HepG2 (cell line): ENCODE data around the gene PTPRE. TPM values are rescaled to one million over a fixed set of nuclear protein-coding genes. Genes with fewer than 3 reads are reported as not detected.

ENCODE experiments used
- ATAC-seq: fragments of 200-7000 bp; cut with Tn5 transposase; 3 replicates; pipeline ENCODE4 v1.9.1; 2020; ENCODE audit warnings: mild to moderate bottlenecking, moderate library complexity
- BruUV-seq: library from RNA; stranded (reverse); fragments of 400-500 nt; replicated peaks from 2 replicates; lab custom pipeline; 2021; lab: Mats Ljungman, UMichigan
- CTCF ChIA-PET: fragments of 300-600 bp; formaldehyde crosslinking; extraction: SDS; loops from one replicate; lab custom pipeline; 2021; ENCODE audit warnings: low total read pairs, inconsistent platforms, low intra/inter-chr PET ratio; lab: Yijun Ruan, JAX
- POLR2A ChIA-PET: fragments of 350-600 bp; sonication (Branson Sonifier 250); formaldehyde crosslinking; loops from one replicate; lab custom pipeline; 2020; ENCODE audit warnings: antibody characterized with exemption, inconsistent platforms; lab: Yijun Ruan, JAX
- DNase-seq: peaks from one replicate; pipeline ENCODE4 v3.0.0-alpha.2; 2015; ENCODE audit warnings: low spot score
- FAIRE-seq: peaks from 3 replicates; lab custom pipeline; 2011; peaks lifted over from hg19 to GRCh38; lab: Jason Lieb, UNC
- H2AFZ ChIP-seq: one replicate; pipeline ENCODE4 v1.6.1; 2011; ENCODE audit warnings: low read length, inconsistent platforms
- H3K27ac ChIP-seq: fragments of 300-600 bp; 3 replicates; pipeline ENCODE4 v1.8.0; 2011; ENCODE audit warnings: mixed run types, mild to moderate bottlenecking, mixed read lengths, low read length, inconsistent platforms; ENCODE audit not compliant: insufficient read depth; ENCODE audit errors: extremely low read length
- H3K27me3 ChIP-seq, 2 experiments: fragments of 200-600 bp in 1 of 2; 2 replicates in 1 of 2; 3 replicates in 1 of 2; pipeline versions ENCODE4 v1.6.0 to v1.8.0; 2011; ENCODE audit warnings: low read length in 2 of 2, mild to moderate bottlenecking in 2 of 2, moderate library complexity in 2 of 2, inconsistent platforms in 1 of 2; ENCODE audit not compliant: insufficient read depth in 2 of 2, control insufficient read depth in 1 of 2
- H3K36me3 ChIP-seq, 2 experiments: fragments of 200-600 bp in 1 of 2; replicated peaks in 1 of 2; 2 replicates in 1 of 2; 3 replicates in 1 of 2; pipeline versions ENCODE4 v1.5.1 to v1.8.0; 2011; ENCODE audit warnings: low read length in 2 of 2, inconsistent platforms in 1 of 2; ENCODE audit not compliant: insufficient read depth in 2 of 2, control insufficient read depth in 1 of 2
- H3K4me1 ChIP-seq: 2 replicates; pipeline ENCODE4 v1.5.1; 2012; ENCODE audit warnings: low read length, inconsistent platforms; ENCODE audit not compliant: insufficient read depth
- H3K4me2 ChIP-seq: 2 replicates; pipeline ENCODE4 v1.6.0; 2011; ENCODE audit warnings: low read depth, low read length, inconsistent platforms
- H3K4me3 ChIP-seq, 3 experiments: fragments of 200-600 bp in 1 of 3; sonication (generic), shearing (Covaris generic) in 1 of 3; replicated peaks in 1 of 3; 2 replicates each; pipeline ENCODE4 v1.5.1; 2011 to 2016; ENCODE audit warnings: low read length in 3 of 3, inconsistent platforms in 2 of 3, low read depth in 2 of 3, mild to moderate bottlenecking in 2 of 3, control low read depth in 1 of 3, mixed read lengths in 1 of 3; ENCODE audit not compliant: insufficient read depth in 1 of 3
- H3K79me2 ChIP-seq: one replicate; pipeline ENCODE4 v1.6.1; 2011; ENCODE audit warnings: low read length, inconsistent platforms; ENCODE audit not compliant: insufficient read depth
- H3K9ac ChIP-seq: 2 replicates; pipeline ENCODE4 v1.6.0; 2011; ENCODE audit warnings: mild to moderate bottlenecking, low read depth, low read length, inconsistent platforms; ENCODE audit not compliant: insufficient read depth
- H3K9me3 ChIP-seq: 2 replicates; pipeline ENCODE4 v1.5.1; 2012; ENCODE audit warnings: mild to moderate bottlenecking, low read length
- H4K20me1 ChIP-seq: 2 replicates; pipeline ENCODE4 v1.6.0; 2011; ENCODE audit warnings: inconsistent platforms, mild to moderate bottlenecking, low read length, moderate library complexity; ENCODE audit not compliant: insufficient read depth
- CBFB ChIP-seq: sonication (generic); formaldehyde crosslinking; IDR thresholded peaks from 2 replicates; pipeline ENCODE4 v1.4.0; 2020; ENCODE audit warnings: missing genetic modification reagents
- JUNB ChIP-seq: sonication (generic); formaldehyde crosslinking; IDR thresholded peaks from 2 replicates; pipeline ENCODE4 v1.8.0; 2022; ENCODE audit warnings: missing genetic modification reagents, mild to moderate bottlenecking, borderline replicate concordance
- PCBP2 ChIP-seq: fragments of 200-400 bp; formaldehyde crosslinking; optimal IDR thresholded peaks from 2 replicates; pipeline ENCODE3; 2018; ENCODE audit warnings: low read length, low read depth; ENCODE audit not compliant: poor library complexity, severe bottlenecking
- RBFOX2 ChIP-seq: fragments of 200-400 bp; formaldehyde crosslinking; IDR thresholded peaks from 2 replicates; pipeline ENCODE4 v1.6.1; 2017; ENCODE audit warnings: low read depth, mild to moderate bottlenecking, low read length
- RXRB ChIP-seq: IDR thresholded peaks from 2 replicates; pipeline ENCODE4 v1.6.1; 2016; ENCODE audit warnings: borderline replicate concordance, missing genetic modification reagents, missing compliant biosample characterization
- ZSCAN25 ChIP-seq: sonication (generic); formaldehyde crosslinking; IDR thresholded peaks from 2 replicates; pipeline ENCODE4 v1.8.0; 2022; ENCODE audit warnings: mild to moderate bottlenecking, missing genetic modification reagents
- WGBS: methylation state at CpG from one replicate; pipeline ENCODE4 v1.1.6; 2017; ENCODE audit warnings: low lambda C conversion rate; 5-methylcytosine and 5-hydroxymethylcytosine counted together
- in situ Hi-C: cut with HindIII; loops from 2 replicates; pipeline ENCODE4 v1.10.0; 2017; ENCODE audit warnings: low pct_unique_long_range_greater_than_20kb; ENCODE audit not compliant: extremely low pct_ligation_motif_present
- intact Hi-C: fragments of 100-400 bp; cut with micrococcal nuclease; formaldehyde crosslinking; loops from one replicate; pipeline ENCODE4 v1.10.0; 2022; ENCODE audit not compliant: unreplicated experiment
- polyA plus RNA-seq, 8 experiments: library from polyadenylated mRNA; depleted of rRNA in 3 of 8; stranded (reverse) in 7 of 8; unstranded in 1 of 8; fragments of >200 nt; fragmentation: Illumina TruSeq in 4 of 8; extraction: Trizol in 4 of 8; gene quantifications; 2 replicates each; pipeline versions ENCODE4 v1.2.1 to v1.2.3, GENCODE V29; 2011 to 2016; ENCODE audit warnings: low read depth in 4 of 8, missing spikeins in 1 of 8, mixed read lengths in 1 of 8; ENCODE audit not compliant: insufficient read depth in 1 of 8
- total RNA-seq, 5 experiments: library from RNA; depleted of rRNA; stranded (reverse); fragments of >200 nt; fragmentation: Illumina TruSeq; extraction: Trizol; gene quantifications; 2 replicates each; pipeline ENCODE4 v1.2.3, GENCODE V29; 2016; ENCODE audit warnings: low read depth in 1 of 5
- TF ChIP-seq, protein P1 (sequence below): sonication (generic); formaldehyde crosslinking; IDR thresholded peaks from 2 replicates; pipeline ENCODE4 v1.4.0; 2020; ENCODE audit warnings: mild to moderate bottlenecking, missing genetic modification reagents, borderline replicate concordance
- TF ChIP-seq, protein P2 (sequence below): IDR thresholded peaks from 2 replicates; pipeline ENCODE4 v1.6.1; 2016; ENCODE audit warnings: control low read depth
- TF ChIP-seq, protein P3 (sequence below): sonication (generic); formaldehyde crosslinking; conservative IDR thresholded peaks from 2 replicates; pipeline ENCODE4 v1.4.0; 2020; ENCODE audit warnings: mild to moderate bottlenecking, missing genetic modification reagents, moderate library complexity
- TF ChIP-seq, protein P4 (sequence below): sonication (generic); formaldehyde crosslinking; IDR thresholded peaks from 2 replicates; pipeline ENCODE4 v1.5.1; 2020; ENCODE audit warnings: missing genetic modification reagents, mild to moderate bottlenecking, borderline replicate concordance
- TF ChIP-seq, protein P5 (sequence below): sonication (generic); formaldehyde crosslinking; conservative IDR thresholded peaks from 2 replicates; pipeline ENCODE4 v1.8.1; 2023; ENCODE audit warnings: missing genetic modification reagents

PTPRE gene
- total and polyA plus RNA-seq, 2 of the 13 experiments (the other 11 are each of a cell fraction or from before 2014, with no cell fraction given), result 0.01 to 0.02 TPM

DNA sequence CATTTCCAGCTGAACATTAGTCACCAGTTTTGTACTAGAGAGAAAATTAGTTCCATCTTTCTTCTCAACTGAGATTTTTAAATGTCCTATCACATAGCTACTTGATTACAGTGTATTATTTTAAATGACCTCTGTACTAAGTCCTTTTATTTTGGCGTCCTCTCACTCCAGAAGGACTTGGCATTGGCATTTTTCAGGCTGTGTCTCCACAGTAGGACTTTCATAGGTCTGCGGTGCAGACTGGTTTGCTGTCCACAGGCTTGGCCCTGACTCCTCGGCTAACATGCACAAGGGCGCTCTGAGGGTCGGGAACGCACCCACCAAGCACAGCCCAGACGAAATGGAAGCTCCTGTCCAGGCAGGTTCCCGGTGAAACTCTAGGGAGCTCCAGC, 6.5 kb downstream of the PTPRE start:
- Histone ChIP-seq H3K9me3 (no peaks in the 10 kb centered on the region), H3K27me3 (peaks cover 1 to 27% of the 10 kb centered on the region in 2 experiments; a peak in 1 of 5 replicates), H3K79me2 (no peaks in the 10 kb centered on the region), H3K4me2 (no peak overlapping the region), H3K4me3 (no peak overlapping the region), H3K9ac (no peak overlapping the region), H3K36me3 (no peaks in the 10 kb centered on the region), H3K27ac (no peak overlapping the region), H4K20me1 (no peaks in the 10 kb centered on the region), H2AFZ (no peak overlapping the region), H3K4me1 (no peaks in the 10 kb centered on the region)
- POLR2A ChIA-PET, result no interaction called here
- no peak for DNase-seq
- BruUV-seq, result no TSS peak
- CTCF ChIA-PET, result no interaction called here
- in situ Hi-C loops, result loop anchor here (5.0 kb wide), 1 partner anchor 99 kb away; no protein-coding TSS in a partner anchor
- WGBS, result 21% methylated on average over 8 of the region's 8 CpGs
- FAIRE-seq, result no peak
- intact Hi-C loops, result no loop called here
- no peak for ATAC-seq
- TF ChIP-seq, protein P1, sequence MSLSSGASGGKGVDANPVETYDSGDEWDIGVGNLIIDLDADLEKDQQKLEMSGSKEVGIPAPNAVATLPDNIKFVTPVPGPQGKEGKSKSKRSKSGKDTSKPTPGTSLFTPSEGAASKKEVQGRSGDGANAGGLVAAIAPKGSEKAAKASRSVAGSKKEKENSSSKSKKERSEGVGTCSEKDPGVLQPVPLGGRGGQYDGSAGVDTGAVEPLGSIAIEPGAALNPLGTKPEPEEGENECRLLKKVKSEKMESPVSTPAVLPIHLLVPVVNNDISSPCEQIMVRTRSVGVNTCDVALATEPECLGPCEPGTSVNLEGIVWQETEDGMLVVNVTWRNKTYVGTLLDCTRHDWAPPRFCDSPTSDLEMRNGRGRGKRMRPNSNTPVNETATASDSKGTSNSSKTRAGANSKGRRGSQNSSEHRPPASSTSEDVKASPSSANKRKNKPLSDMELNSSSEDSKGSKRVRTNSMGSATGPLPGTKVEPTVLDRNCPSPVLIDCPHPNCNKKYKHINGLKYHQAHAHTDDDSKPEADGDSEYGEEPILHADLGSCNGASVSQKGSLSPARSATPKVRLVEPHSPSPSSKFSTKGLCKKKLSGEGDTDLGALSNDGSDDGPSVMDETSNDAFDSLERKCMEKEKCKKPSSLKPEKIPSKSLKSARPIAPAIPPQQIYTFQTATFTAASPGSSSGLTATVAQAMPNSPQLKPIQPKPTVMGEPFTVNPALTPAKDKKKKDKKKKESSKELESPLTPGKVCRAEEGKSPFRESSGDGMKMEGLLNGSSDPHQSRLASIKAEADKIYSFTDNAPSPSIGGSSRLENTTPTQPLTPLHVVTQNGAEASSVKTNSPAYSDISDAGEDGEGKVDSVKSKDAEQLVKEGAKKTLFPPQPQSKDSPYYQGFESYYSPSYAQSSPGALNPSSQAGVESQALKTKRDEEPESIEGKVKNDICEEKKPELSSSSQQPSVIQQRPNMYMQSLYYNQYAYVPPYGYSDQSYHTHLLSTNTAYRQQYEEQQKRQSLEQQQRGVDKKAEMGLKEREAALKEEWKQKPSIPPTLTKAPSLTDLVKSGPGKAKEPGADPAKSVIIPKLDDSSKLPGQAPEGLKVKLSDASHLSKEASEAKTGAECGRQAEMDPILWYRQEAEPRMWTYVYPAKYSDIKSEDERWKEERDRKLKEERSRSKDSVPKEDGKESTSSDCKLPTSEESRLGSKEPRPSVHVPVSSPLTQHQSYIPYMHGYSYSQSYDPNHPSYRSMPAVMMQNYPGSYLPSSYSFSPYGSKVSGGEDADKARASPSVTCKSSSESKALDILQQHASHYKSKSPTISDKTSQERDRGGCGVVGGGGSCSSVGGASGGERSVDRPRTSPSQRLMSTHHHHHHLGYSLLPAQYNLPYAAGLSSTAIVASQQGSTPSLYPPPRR, result no peak
- no peak for TF ChIP-seq PCBP2
- TF ChIP-seq ZSCAN25 (CRISPR knock-in tag), result no peak
- TF ChIP-seq, protein P2, sequence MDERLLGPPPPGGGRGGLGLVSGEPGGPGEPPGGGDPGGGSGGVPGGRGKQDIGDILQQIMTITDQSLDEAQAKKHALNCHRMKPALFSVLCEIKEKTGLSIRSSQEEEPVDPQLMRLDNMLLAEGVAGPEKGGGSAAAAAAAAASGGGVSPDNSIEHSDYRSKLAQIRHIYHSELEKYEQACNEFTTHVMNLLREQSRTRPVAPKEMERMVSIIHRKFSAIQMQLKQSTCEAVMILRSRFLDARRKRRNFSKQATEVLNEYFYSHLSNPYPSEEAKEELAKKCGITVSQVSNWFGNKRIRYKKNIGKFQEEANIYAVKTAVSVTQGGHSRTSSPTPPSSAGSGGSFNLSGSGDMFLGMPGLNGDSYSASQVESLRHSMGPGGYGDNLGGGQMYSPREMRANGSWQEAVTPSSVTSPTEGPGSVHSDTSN (CRISPR knock-in tag), result no peak
- no peak for TF ChIP-seq RXRB (CRISPR knock-in tag)
- TF ChIP-seq, protein P3, sequence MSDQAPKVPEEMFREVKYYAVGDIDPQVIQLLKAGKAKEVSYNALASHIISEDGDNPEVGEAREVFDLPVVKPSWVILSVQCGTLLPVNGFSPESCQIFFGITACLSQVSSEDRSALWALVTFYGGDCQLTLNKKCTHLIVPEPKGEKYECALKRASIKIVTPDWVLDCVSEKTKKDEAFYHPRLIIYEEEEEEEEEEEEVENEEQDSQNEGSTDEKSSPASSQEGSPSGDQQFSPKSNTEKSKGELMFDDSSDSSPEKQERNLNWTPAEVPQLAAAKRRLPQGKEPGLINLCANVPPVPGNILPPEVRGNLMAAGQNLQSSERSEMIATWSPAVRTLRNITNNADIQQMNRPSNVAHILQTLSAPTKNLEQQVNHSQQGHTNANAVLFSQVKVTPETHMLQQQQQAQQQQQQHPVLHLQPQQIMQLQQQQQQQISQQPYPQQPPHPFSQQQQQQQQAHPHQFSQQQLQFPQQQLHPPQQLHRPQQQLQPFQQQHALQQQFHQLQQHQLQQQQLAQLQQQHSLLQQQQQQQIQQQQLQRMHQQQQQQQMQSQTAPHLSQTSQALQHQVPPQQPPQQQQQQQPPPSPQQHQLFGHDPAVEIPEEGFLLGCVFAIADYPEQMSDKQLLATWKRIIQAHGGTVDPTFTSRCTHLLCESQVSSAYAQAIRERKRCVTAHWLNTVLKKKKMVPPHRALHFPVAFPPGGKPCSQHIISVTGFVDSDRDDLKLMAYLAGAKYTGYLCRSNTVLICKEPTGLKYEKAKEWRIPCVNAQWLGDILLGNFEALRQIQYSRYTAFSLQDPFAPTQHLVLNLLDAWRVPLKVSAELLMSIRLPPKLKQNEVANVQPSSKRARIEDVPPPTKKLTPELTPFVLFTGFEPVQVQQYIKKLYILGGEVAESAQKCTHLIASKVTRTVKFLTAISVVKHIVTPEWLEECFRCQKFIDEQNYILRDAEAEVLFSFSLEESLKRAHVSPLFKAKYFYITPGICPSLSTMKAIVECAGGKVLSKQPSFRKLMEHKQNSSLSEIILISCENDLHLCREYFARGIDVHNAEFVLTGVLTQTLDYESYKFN (CRISPR knock-in tag), result no peak
- no peak for TF ChIP-seq CBFB
- no peak for TF ChIP-seq JUNB (CRISPR knock-in tag)
- no peak for TF ChIP-seq RBFOX2
- TF ChIP-seq, protein P4, sequence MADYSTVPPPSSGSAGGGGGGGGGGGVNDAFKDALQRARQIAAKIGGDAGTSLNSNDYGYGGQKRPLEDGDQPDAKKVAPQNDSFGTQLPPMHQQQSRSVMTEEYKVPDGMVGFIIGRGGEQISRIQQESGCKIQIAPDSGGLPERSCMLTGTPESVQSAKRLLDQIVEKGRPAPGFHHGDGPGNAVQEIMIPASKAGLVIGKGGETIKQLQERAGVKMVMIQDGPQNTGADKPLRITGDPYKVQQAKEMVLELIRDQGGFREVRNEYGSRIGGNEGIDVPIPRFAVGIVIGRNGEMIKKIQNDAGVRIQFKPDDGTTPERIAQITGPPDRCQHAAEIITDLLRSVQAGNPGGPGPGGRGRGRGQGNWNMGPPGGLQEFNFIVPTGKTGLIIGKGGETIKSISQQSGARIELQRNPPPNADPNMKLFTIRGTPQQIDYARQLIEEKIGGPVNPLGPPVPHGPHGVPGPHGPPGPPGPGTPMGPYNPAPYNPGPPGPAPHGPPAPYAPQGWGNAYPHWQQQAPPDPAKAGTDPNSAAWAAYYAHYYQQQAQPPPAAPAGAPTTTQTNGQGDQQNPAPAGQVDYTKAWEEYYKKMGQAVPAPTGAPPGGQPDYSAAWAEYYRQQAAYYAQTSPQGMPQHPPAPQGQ, result no peak
- TF ChIP-seq, protein P5, sequence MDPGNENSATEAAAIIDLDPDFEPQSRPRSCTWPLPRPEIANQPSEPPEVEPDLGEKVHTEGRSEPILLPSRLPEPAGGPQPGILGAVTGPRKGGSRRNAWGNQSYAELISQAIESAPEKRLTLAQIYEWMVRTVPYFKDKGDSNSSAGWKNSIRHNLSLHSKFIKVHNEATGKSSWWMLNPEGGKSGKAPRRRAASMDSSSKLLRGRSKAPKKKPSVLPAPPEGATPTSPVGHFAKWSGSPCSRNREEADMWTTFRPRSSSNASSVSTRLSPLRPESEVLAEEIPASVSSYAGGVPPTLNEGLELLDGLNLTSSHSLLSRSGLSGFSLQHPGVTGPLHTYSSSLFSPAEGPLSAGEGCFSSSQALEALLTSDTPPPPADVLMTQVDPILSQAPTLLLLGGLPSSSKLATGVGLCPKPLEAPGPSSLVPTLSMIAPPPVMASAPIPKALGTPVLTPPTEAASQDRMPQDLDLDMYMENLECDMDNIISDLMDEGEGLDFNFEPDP (CRISPR knock-in tag), result no peak
